Stimulated activated CD4-positive, alpha-beta T cell treated with anti-CD3 and anti-CD28 coated beads, Interleukin-15, amount 100 ng/mL, for 1 hour (primary cell): ENCODE measurements around the gene MICAL2.

Source experiments
- DNase-seq, 2 donors: peaks; one replicate each; pipeline ENCODE4 v3.0.0-alpha.2; 2020; ENCODE audit warnings: low read depth in 1 of 2, low spot score in 1 of 2

The MICAL2 gene

DNA sequence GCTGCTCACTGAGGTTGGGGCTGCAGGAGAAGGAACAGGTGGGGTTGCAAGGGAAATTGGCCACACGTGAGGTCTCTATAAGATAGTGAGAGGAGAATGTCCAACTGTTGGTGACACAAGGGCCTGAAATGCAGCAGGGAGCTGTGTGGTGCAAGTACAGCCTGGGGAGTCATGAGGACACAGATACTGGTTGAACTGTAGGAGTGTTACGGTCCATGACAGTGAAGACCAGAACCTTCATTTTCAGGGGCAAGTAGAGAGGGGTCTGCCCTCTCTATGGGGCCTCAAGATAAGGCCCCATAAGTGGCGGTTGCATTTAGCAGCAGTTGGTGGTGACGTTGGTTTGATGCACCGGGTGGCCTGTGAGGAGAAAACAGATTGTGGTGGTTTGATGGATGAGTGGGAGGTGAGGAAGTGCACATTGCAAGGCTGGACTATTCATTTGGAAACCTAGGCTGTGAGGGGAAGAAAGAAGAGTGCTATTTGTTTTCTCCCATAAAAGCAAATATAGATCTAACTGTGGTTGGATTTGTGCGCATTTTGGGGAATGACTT, 39.4 kb downstream of the MICAL2 start:
- DNase-seq: no peak

DNA sequence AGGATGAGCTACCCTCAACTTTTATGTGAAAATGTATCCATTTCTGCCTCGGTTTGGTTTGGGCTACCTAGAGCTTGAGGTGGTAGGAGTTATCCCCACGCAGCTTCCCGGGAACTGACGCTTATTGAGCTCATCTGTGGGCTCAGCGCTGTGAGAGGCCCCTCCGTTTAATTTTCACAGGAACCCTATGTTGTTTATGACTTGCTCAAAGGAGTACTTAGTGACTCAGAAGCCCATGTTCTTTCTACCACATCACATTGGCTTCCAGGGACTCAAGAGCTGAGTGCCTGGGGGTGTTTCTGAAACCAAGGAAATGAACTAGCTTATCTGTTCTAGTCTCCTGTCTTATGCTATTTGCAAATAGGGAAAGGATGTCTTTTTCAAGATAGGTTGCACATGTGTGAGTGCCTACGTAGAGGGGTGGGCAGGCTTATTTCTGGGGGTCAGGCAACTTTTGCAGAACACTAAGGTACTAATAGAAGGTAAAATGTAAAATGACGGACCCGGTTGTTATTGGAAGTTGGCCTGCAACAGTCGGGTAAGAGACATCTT, 40.5 kb downstream of the MICAL2 start:
- no peak for DNase-seq

DNA sequence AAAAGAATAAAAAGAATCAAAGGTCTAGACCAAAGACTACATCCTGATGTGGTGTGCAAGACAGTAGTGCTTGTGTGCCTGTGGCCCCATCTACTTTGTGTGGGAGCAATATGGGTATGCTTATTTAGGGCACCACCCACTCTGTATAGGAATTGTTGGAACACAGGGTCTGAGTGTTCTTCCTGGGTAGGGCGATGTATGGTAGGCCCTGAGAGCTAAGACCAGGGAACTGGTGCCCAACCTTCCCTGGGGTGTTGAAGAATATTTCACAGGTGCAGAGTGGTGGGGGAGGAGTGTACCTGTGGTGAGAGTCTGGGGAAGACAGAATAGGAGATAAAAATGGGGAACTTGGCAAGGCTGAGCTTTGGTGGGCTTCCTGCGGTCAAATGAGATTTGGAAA, 41.9 kb downstream of the MICAL2 start:
- DNase-seq: no peak

DNA sequence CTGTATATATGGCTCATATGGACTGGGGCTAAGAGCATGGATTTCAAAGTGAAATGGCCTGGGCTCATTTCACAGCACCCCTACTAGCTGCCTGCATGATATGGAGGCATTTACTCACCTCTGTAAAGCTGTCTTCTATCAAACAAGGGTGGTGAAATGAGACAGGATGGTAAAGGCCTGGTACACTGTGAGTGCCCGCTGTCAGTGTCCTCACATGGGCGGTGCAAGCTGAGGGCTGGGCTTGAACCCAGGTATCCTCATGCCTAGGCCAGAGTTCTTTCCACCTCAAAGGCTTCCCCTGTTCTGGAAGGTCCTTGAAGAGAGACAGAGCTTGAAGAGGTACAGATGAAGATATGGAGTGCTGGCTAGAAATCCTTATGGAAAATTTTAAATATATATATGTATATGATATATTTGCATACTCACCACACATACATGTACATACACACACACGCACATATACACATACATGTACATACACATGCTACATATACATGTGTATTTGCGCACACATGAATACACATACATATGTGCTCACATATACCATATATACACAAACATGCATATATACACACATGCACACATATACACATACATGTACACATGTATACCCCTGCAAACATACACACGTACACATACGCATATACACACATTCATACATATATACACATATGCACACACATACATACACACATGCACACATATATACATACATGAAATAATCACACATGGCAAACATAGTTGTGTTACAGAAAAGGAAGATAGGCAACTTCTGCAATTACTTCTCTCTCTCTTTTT, 44.7 kb downstream of the MICAL2 start:
- no peak for DNase-seq

DNA sequence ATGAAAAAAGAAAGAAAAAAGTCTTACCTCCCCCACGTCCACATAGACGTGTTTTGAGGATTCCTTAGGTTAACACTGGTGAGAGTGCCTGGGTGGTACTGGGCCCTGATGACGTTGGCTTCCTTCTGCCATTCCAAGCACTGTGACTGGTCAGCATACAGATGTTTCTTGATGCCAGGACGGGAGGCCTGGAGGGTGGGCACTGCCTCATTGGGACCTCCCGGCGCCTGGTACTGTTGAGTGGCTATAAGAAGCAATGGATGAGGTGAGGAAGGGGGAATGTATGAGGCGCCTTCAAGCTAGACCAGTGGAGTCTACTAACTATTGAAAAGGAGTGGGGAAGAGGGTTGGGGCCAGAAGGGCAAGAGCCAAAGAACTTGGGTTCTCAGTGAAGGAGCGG, 45.3 kb downstream of the MICAL2 start:
- DNase-seq: no peak

DNA sequence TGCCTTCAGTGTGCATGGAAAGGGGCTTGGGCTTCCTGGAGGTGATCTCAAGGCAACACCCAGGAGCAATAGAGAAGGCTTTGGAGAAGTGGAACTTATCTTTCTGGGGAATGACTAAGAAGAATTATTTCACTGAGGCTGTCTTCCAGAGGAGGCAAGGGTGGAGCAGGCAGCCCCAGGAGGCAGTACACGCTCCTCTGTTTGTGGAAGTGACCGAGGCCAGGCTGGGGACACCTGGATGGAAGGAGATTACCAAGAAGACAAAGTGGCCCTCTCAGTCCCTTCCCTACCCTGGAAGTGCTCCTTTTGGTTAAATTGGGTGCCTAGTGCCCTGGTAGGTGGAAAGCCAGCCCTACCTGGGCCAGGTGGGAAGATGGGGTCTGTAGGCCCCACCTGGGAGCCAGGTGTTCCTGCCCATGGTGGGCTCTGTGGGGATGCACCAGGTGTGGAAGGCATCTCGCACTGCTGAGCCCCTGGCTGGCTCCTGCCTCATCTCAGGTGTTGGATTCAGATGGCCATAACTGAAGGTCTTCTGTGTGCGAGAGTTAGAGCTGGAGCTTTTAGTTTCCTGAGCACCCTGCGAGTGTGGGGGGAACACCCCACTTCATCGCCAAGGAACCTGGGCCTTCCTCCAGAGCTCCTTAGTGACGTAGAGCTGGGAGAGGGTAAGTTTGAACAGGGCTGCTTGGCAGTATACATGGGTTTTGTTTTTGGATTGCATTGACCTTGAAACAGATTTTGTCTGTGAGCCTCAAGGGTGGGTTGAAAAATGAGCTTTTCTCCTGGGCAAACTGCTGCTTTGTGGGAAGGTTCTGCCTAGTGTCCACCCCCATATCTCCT, 46.1 kb downstream of the MICAL2 start:
- DNase-seq: no peak

DNA sequence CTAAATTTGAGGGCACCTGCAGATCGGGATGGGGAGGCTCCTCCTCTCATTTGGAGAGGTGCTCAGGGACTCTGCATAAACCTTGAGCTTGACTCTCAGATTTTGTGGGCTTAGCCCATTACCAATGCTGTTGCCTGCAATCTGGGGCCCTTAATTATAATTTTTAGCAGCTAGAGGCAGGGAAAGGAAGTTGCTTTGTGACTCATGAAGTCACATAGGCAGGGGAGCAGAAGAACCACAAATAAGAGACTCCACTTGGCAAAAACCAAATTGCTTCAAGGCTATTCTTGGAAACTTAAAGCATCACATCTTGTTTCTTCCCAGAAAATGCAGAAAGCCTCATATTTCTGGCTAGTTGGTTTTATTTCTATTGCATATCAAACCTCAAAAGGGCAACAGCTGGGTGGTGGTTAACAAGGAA, 46.9 kb downstream of the MICAL2 start:
- DNase-seq: no peak

DNA sequence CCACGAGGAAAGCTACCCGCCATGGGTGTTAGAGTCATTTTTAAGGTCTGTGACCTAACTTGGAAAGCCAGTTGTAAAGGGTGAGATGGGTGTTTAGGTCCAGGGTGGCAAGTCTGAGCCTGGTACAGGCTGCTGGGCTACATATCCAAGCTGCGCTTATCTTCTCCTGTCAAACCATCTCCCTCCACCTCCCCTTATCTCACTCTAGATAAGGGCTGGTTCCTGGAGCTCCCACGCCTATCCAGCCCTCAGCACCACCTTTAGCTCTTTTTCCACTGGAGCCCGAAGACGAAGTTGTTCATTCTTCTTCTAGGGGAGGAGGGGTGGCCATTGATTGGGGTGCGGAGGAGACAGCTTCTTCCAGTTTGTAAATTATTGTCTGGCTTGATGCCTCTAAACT, 48.5 kb downstream of the MICAL2 start:
- DNase-seq: no peak

DNA sequence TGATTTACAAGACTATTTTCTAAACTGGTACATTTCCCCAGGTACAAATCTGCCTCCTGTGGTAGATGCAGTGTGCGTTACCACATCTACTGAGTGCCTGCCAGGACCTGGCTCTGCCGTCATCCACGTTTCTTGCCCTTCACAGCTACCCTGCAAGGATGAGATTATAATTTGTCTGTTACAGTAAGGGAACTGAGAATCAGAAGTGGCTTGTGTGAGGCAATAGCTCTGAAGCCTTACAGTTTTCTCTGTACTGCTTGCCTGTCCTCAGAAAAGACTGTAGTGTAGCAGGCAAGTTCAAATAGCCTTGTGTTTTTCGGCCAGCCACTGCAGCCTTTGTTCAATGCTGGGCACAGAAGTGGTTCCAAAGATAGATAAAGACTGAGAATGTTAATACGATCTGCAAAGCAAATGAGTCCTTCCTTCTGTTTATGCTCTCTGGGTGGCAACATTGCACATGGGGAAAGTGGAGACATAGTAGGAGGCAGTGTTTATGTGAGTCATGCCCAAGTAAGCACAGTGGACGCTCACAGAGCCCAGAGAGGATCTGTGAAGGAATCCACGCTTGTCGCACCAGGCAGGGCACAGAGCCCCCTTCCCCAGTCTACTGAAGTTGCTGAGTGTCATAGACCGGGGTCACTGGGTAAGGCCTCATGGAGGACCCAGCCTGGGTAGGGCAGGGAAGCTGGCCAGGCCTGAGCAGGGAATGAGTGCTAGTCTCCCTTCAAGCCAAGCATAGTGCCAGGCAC, 49.1 kb downstream of the MICAL2 start:
- DNase-seq: no peak

DNA sequence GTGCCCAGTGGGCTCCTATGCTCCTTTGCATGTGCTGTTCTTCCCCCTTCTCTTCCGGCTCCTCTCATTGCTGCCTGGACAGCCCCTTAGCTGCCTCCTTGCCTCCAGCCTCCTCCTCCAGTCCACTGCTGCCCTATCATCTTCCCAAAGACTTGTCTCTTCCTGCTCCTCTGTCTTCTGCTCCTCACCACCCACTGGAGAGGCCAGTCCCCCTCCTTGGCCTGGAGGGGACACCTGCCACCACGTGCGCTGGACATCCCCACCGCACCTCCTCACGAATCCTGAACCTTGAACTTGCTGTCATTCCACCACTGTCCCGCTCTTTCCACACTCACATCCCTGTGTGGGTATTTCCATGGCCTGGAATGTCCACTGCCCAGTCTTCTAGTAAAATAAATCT, 49.8 kb downstream of the MICAL2 start:
- no peak for DNase-seq

DNA sequence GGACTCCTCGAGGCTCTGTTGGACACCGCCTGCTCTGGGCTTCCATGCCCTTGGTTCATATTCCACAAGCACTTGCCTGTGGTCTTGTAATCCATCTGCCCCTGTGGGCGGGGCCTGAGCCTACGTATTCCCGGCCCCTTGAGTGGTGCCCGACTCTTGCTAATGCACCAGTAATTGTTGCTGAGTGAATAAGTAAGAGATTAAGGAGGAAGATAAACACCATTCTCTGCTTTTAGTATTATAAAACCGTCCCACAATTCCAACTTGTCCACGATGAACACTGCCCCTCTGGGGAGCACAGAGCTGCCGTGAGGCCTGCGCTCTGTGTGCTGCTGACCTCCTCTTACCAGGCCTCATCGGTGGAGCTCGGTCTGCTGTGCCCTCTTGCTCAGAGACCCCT, 50.3 kb downstream of the MICAL2 start:
- DNase-seq: no peak

DNA sequence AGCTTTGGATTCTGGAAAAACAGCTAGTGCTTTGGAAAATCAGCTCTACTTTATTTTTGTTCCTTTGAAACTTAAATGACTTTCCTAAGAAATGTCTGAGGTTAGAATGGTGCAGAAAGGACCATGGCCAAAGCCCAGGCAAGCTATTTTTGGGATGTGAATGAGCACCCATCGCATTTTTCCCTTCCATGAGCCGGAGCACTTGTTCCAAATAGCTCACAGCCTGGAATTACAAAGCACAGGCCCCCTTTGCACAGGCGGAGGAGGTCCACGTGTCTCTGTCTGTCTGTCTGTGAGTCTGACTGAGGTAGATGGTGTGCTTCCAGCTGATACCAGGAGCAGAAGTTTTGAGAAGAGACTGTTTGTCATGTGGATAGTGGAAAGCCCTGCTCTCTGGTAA, 50.7 kb downstream of the MICAL2 start:
- DNase-seq: no peak

DNA sequence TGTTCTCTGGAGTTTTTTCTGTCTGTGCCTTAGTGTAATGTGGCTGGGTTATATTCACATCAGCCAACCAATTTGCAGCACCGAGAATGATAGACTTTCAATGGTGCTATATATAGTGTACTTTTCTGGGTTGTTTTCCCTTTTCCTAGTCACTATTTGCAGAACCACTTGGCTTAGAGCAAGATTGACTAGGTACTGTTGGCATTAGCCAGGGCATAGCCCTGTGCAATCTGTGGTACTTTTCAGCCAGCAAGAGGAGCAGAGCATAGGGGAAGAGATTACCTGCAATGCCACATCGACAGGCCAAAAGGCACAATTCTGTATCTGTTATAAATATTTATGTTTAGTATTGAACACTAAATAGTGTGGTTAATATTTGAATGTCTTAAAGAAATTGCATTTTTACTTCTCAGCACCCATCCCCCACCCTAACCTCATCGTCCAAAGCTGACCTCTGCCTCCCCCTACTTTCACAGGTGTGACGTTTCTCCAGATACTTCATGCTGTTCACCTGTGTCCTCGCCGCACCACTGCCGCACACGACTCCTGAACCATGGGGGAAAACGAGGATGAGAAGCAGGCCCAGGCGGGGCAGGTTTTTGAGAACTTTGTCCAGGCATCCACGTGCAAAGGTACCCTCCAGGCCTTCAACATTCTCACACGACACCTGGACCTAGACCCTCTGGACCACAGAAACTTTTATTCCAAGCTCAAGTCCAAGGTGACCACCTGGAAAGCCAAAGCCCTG, 51.4 kb downstream of the MICAL2 start:
- DNase-seq: no peak

DNA sequence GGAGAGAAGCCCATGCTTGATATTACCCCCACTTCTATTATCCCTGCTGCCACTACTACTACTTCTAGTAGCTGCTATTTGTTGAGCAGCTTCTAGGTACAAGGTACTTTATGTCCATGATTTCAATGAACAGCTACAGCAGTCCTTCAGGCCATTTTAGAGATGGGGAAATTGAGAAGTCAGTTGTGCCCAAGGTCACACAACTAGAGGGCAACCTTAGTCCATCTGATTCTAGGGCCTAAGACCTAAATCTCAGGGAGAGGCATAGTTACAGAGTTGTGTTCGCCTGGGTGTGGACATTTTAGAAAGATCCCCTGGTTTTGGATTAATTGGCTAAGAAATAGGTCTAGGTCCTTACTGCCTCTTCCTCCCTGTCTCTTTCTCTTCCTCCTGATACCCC, 52.3 kb downstream of the MICAL2 start:
- no peak for DNase-seq

DNA sequence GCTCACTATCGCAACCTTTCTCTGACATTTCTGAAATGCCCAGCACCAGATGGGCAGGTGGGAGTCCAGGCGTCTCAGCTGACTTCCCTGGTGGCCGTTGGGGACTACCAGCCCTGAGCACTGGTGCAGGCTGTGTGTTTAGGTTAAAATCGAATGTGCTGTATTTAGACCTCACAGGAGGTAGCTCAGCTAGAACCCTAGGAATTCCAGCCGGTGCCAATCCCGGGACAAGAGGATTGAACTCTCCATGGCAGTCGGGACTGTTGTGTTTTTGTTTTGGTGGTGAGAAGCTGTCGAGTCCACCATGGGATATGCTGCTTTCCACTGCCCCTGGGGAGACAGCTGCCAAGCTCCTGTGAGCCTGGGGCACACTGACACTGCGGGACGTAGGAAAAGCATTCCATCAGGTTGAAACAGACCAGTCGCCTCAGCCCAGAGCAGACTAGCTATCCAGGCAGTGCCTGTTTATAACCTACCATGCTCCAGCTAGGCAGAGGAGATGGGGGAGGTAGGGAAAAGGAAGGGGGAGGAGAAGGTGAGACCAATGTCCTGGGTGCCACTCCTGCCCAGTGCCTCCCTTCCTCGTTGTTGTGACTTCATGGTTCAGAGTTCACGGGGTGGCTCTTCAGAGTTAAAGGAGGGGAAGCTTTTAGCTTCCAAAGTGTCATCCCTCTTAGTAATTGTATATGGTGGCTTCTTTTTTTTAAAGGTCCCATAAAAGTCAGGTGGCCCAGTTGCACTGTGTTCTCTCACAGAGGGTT, 53.0 kb downstream of the MICAL2 start:
- DNase-seq: no peak

DNA sequence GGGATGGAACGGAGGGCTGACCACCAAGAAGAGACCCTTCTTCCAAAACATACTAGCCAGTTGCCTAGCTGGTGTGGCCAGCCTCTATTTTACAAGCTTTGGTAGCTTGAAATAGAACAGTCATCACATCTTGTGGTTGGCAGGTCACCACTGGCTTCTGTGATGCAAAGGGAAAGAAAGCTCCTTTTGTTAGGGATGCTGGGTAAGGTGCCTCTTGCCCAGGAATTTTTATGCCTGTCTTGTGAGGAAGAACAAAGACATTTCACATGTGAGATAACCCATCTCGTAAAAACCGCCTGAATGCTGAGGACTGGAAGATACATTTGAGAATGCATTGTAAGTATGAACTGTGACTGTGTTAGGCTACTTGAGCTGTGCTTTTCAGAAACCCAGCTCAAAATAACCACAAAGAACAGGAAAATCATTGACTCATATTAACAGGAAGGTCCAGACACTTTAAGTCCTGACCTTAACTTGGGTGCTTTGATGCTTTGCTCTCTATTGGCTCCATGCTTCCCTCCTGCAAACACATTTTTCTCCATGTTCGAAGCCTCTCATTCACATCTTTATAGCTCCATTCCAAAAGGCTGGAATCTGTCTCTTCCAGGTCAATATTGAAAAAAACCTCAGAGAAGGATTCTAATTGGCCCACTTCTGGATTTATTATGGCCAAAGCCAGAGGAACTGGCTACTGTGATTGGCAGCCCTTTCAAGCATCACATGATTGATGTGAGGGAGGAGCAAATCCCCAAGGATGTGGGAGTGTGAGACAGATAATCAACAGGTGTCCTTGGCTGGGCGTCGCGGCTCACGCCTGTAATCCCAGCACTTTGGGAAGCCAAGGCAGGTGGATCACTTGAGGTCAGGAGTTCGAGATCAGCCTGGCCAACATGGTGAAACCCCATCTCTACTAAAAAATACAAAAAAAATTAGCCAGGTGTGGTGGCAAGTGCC, 53.9 kb downstream of the MICAL2 start:
- DNase-seq: no peak

DNA sequence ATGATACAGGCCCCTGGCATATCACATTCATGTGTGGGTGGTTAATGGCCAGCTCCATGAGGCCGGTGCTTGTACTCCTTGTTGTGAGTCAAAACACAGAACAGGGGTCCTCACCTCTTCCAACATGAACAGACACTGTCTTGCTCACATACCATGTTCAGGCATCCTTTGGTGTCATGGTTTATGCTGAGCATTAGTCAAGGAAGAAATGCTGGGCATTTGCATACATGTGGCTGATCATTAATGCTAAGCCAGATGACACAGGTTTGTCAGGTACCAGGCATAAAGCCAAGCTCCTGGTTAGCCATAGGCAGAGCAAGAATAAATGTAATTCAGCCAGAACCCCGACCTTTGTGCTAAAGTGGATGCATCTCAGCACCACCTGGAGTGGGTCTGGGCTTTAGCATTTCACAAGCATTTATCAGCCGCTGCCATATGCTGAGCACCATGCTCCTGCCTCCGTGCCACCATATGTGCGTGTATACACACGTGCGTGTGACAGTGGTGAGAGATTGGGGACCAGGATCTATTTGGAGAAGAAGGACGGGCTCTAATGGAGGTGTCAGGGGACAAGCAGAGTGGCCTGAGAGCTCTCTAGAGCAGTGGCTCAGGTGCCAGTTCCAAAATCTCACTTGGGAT, 55.0 kb downstream of the MICAL2 start:
- no peak for DNase-seq
